ENCODE results near the gene ABCA3.

Gene ABCA3

DNA sequence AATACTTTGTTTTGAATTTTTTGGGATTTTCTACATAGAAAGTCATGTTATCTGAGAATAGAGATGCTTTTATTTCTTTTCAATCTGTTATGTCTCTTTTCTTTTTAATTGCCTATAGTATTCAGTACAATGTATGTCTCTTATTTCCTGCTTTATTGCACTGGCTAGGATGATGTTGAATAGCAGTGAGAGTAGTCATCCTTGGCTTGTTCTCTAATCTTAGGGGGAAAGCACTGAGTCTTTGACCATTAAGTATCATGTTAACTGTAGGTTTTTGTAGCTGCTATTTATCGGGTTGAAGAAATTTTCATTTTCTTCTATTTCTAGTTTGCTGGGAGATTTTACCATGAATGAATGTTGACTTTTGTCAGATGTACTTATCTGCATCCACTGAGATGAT is 10.0 kb upstream of the ABCA3 start:
- no peak for DNase-seq

DNA sequence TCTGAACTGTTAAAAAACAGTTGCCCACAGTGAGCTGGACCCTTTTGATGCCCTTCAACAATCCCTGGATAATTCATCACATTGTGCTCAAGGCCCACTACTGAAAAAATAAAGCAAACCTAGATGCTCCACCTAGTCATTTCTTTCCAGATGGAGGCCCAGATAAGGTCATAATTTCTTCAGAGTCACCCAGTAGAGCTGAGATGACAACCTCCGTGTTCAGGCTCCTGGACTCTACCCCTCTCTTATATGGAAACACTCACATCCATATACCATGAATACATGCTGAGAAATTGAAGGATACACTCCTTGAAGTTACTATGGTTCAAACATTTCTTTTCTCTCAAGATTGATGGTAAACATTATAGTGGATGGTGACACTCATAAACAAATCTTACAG is 2.7 kb upstream of the ABCA3 start:
- DNase-seq: no peak

DNA sequence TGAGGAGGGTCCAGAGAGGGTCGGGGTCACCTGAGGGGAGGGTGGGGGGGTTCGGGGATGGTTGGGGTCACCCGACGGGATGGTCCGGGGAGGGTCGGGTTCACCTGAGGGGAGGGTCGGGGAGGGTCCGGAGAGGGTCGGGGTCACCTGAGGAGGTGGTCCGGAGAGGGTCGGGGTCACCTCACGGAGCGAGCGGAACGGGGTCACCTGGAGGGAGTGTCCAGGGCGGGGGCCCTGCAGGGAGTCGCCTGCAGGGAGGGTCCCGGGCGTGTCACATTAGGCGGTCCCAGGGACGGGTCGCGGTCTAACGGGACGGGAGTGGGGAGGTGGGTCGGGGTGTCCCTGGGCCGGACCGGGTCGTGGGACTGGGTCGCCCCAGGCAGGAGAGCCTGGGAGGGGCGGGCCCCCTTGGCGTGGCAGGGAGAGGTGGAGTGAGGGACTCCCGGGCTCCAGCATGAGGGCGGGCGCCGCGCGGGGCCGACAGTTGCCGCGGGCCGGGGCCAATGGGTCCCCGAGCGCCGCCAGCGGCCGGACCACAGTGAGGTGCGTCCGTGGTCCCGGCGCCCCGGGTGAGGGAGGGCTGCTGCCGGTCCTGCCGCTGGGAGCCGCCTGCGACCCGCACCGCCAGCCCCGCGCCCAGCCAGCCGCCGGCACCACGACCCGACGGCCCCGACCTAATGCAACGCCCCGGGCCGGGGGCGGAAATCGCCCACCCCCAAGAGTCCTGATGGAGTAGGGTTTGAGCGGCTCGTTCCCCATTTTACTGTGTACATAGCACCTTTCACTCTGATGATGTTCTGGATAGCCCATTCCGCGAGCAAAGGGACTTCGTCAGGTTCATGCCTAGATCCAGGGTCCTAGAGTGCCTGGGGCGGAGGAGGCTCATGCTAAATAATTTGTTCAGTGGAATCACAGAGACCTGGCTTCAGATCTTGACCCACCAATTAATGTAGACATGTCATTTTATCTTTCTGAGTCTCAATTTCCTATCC is 1.2 kb upstream of the ABCA3 start:
- DNase-seq: no peak

DNA sequence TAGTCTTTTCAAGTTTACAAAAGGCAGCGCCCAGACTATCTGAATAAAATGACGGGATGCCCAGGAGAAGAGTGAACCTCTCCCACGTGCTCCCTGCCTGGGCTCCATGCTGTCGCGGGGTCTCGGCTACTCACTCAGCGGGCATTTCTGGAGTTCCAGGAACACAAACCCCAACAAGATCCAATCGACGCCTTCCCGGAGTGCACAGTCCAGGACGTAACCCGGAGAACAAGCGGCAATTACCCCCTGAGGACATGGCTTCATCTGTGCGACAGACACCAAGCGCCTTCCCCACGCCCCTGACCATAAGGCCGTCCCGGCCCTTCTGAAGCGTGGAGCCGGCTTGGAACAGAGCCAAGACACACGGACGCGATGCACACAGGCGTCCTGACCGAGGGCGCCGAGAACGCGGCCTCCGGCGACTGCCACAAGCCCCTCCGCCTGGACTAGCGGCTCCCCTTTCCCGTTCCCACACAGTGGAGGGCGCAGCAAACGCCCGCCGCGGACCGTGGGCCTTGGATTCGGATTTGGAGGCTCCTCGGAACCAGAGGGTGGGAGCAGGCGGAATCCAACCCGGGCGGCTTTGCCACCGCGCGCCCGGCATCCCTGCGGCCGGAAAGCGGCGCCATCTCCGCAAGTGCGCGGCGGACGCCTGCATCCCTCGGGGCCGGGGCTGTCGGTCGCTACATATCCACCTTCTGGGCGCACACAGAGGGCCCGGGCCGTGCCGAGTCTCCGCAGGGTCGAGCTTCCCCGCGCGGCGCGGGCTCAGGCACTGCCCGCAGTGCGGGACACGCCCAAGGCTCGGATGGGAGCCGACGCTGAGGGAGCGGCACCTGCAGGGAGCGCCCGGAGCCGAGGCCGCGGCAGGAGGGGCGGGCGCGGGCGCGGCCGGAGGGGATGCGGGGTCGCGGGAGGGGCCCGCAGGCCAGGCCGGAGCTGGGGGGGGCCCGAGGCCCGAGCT is 725 bp downstream of the ABCA3 start:
- DNase-seq: peak; percentile 90

DNA sequence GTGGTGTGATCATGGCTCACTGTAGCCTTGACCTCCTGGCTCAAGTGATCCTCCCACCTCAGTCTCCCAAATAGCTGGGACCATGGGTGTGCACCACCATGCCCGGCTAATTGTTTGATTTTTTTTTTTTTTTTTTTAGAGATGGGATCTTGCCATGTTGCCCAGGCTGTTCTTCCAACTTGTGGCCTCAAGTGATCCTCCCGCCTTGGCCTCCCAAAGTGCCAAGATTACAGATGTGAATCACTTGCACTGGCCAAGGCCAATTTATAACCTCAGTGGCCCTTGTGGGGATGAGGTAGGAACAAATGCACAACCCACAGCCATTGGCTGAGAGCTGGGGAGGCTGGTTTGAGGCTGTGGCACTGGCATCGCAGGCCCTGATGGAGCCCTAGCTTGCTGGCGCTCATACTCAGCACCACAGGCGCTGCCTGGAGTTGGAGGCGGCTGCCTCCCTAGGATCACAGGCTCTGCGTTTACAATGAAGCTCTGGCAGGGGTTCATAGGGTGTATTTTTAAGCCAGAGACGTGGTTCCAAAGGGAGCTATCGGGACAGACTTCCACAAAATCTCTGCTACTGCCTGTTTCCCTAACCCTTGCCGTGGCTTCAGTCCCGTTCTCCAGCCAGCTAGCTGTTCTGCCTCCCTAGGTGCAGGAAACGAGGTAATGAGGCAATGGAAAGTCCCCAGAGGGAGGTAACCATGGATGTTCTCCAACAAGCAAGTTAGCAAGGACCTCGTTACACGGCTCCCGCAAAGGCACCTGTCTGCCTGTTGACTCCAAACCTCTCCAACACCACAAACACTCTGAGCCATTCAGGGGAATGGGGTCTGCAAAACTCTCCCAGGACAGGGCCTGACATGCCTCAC is 2.9 kb downstream of the ABCA3 start:
- peak; percentile 49 for DNase-seq

DNA sequence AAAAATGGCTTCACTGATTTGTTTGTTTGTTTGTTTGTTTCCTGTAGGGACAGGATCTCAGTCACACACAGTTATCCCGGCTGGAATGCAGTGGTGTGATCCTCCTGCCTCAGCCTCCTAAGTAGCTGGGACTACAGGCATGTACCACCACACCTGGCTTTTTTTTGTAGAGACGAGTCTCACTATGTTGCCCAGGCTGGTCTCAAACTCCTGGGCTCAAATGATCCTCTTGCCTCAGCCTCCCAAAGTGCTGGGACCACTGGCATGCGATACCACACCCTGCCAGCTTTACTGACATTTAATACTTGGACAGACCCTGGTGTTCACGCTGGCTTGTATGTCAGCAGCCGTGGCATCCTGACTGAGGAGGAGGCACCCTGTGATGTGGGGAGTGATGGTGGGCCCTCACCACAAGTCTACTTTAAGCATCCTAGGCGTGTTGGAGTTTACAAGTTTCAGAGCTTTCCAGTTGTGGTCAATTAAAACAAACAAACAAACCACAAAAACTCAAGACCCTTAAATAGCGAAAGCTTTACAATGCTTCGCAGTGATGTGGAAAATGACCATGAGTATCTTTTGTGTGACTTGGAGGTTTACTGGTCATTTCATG is 5.1 kb downstream of the ABCA3 start:
- DNase-seq: no peak

DNA sequence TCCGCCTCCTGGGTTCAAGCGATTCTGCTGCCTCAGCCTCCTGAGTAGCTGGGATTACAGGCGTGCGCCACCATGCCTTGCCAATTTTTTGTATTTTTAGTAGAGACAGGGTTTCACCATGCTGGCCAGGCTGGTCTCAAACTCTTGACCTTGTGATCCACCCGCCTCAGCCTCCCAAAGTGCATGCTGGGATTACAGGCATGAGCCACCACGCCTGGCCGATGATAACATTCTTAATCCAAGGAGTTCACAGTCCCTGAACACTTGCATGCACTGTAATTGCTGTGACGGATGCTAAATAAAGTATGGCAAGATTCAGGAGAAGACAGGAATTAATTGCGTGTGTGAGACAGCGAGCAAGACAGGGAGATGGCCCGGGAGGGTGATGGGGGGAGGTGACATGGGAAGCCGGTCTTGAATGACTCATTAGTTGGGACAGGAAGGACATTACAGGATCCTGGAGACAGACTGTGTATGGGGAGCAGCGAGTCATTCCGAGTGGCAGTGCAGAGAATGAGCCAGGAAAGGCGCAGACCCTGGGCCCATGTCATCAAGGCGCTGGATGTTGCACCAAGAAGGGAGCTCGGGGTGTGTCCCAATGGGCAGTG is 6.7 kb downstream of the ABCA3 start:
- no peak for DNase-seq

DNA sequence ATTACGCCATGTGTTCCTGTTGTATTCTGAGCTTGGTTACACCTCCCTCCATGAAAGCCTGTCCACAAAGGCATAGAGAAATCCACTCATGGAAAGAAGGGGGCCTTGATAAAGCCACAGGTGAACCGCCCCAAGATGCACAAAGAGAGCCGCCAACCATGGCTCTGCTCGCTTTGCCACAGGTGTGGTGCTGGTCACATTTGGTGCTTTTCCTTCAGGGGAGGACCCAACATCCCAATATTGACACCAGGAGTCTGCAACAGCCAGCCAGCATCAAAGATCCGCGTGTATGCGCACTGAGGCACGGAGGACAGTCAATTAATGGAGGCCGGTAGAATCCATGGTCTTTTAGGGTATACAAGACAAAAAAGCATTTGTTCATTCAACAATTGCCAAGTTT is 7.3 kb downstream of the ABCA3 start:
- no peak for DNase-seq

DNA sequence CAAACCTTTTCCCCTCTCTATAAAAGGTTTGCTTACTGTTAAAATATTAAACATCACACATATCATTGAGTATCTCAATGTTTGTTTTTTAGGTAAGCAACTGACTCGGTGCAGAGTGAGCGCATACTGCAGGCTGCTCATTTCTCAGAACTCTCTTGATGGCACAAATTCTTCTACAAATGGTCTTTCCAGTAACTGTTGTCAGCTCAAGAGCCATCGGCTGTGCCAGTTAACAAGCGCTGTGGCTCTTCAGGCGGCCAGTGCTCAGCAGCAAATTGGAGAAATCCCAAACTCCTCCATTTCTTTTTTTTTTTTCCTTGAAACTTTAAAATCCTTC is 8.6 kb downstream of the ABCA3 start:
- DNase-seq: no peak

DNA sequence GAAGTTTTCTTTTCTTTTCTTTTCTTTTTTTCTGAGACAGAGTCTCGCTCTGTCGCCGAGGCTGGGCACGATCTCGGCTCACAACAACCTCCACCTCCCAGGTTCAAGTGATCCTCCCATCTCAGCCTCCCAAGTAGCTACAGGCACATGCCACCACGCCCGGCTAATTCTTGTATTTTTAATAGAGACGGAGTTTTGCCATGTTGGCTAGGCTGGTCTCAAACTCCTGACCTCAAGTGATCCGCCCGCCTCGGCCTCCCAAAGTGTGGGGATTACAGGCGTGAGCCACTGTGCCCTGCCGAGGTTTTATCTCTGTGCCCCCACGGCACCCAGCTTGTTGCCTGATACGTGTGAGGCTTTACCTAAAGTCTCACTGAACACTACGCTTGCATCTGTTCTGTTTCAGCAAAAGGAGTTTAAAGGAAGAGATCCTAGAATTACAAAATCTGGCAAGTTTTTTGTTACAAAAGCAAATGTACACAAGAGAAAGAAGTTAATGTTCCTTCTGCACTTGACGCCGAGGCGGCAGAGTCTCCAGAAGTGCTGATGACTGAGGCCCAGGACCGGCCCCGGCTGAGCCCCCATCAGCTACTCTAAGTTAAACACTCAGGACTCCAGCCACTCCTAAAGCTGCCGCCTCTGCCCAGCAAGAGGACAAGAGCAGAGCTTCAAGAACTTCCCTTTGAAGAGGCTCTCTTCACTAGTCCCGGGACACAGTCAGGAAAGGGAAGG is 9.2 kb downstream of the ABCA3 start:
- DNase-seq: no peak

DNA sequence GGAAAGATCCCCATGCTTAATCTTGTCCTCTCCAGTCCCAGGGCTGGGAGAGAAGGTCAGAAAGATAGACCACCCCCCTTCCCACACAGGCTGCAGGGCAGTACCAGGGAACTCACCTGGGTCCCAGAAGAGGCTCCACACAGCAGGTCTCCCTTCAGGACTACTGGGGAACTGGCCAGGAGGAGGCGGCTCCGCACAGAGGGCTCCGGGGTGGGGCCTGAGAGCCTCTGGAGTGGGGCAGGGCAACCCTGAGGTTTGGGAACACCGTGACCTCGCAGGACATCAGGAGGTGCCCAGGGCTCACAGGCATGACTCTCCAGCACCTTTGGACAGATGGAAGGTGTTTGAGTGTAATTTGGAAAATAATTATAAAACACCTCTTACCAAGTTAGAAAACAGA is 11.0 kb downstream of the ABCA3 start:
- DNase-seq: no peak

DNA sequence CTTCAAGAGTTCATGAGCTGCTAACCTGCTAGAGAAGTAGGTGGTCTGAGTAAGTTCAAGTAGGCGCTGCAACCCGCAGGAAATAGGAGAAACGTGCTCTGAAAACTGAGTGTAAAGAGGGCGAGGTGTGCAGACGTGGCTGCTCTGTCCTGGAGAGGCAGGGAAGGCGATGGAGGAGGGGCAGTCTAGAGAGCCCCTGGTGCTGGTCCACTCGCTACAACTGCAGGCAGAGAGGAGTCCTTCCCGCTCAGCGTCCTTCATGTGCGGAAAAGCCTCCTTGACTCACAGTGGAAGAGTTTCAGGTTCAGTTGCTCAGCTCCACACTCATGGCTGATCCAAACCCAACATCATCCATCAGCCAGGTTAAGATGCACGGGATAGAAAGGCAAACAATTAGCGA is 12.1 kb downstream of the ABCA3 start:
- no peak for DNase-seq

DNA sequence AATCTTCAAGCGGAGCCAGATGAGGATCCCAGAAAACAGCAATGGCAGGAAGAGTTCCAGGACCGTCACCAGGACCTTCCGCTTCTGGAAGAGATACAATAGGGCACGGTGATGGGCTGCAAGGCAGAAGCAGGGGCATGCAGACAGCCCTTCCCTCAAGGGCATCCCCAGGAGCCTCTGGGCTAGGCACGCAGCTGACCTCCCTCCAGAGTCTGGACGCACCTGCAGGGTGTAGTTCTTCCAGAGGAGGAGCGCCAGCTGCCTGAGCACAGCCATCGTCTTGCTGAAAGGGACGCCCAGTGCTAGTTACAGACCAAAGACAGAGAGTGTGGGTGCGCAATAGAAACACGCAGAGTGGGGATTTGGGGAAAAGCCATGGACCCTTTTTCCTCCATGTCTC is 14.3 kb downstream of the ABCA3 start:
- no peak for DNase-seq

DNA sequence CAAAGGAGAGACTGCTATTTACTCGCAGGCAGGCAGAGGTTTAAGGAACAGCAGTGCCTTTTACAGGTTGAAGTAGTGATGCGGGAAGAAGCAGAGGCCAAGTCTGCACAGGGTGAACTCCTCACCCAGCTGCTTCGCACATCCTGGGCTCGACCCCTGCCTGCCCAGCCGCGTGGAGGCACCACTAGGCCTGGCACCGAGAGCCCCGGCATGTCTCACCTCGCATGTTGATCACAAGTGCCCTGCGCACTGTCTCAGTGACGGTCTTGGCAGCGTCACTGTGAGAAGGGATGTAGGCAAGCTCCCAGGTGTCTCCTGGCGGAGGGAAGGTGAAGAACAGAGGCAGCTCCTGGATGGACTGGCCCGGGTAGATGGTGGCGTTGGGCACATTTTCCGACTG is 14.7 kb downstream of the ABCA3 start:
- no peak for DNase-seq

DNA sequence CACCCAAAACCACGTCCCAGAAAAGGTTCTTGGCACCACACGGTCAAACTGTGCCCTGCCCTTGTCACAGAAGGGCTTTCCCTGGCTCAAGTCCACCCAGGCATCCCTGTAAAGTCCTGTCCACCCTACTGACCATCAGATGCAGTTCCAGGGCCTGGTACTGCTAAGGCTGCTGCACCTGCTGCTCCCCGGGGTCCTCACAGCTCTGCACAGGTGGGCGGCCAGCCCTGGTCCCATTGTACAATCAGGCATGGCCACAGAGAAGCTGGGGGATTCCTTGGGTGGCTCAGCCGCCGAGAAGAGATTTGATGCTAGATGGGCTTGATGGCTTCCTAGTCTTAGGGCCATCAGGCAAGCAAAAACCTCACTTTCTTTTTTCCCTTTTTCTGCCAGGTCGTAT is 15.3 kb downstream of the ABCA3 start:
- DNase-seq: no peak

DNA sequence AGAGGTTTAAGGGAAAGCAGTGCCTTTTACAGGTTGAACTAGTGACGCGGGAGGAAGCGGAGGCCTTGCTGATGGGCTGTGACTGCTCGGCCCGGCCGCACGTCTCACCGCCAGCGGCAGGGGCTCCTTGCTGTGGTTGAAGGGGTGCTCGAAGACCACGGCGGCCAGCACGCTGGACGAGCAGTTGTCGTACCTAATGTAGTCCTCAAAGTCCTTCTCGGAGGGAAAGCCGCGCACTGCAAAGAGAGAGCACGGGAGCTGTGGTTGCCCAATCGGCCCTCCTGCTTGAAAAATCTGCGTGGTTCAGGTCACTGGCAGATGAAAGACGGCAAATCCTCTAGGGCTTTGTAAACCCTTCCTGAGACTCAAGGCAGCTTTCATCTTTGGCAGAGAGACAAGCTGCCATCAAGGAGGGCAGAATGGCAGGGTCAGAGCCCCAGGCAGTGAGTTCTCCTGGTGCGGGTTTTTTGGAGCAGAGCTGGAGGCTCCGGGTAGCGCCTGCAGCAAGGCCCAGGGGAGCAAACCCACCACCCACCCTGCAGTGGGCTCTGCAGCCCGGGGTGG is 16.1 kb downstream of the ABCA3 start:
- DNase-seq: no peak

DNA sequence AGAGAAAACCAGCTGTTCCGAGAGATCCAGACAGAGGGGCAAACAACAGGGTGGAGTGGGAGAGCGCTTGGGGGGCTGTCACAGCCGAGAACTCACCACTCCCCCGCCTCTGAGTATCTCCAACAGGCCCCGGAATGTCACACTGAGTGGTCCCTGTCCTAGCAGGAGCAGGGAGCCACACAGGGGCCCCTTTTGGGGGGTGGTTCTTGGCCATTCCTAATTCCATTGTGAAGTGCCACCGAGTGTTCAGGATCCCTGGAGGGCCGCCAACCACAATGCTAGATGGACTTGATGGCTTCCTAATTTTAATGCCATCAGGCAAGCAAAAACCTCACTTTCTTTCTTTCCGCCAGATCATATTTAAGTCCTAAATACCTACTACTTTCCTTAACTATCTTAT is 16.8 kb downstream of the ABCA3 start:
- no peak for DNase-seq

DNA sequence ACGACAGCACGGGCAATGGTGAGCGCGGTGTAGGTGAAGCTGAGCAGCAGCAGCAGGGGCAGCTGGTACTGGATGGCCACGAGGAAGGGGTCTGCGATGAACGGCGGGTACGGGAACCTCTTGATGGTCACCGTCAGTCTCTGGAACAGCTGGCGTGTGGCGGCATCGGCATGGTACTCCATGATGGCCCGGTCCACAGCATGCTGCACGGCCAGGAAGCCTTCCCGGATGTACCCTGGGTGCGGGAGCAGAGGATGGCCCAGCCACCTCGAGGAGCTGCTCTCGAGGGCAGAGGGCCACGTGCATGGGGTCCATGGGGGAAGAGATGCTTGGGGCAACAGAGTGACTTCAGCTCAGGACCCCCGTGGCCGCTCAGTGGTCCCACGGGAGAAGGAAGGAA is 20.9 kb downstream of the ABCA3 start:
- DNase-seq: no peak

DNA sequence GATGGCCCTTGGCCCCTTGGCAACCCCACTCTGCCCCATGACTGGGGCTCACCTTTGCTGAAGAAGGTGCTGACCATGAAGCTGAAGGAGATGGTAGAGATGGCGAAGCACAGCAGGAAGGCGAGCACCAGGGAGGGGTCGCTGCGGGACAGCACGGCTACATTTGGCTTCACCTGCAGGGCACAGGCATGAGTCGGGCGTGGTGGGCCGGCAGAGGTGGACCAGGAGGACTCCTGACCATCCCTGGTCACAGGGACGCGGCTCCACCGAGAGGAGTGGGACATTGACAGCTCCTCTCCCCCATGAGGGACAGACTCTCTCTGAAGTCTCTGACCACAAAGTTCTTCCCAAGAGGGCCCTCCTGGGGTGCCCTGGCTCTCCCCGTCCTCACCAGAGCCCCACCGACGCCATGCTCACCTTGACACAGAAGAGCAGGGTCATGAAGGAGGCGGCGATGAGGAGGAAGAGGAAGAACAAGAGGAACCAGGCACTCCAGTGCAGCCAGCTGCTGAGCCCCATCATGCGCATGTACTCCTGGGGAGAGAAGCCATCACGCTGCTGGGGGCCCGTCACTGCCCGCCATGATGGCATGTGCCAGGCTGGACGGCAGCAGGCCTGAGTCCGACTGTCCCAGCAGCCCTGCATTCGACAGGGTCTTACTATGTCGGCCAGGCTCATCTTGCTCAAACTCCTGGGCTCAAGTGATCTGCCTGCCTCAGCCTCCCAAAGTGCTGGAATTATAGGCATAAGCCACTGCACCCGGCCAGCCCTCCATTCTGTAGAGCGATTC is 23.1 kb downstream of the ABCA3 start:
- no peak for DNase-seq

All from NCI-H69 (cell line).